HK-2 (cell line): Measurements from ENCODE around the gene TOPBP1.

Experiments used
- DNase-seq: peaks from one replicate; pipeline ENCODE4 v3.0.0-alpha.2; 2018; ENCODE audit not compliant: unreplicated experiment

TOPBP1 gene

DNA sequence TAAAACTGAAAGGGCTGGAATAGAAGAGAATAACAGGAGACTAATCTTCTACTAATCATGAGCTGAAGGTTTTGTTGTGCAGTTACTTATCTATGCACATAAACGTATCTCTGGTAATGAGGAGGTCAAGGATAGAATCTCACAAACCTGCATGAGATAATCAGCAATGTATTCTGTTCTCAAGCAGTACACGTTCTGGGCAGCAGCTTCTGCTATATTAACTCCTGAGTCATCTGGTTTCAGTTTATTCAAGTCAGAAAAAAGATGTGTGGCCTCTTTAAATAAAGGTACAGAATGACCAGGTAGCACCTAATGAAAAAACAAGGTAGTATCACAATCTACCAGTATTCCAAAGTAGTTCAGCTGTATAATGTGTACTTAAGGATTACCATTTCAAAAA is 53.4 kb downstream of the TOPBP1 start:
- no peak for DNase-seq

DNA sequence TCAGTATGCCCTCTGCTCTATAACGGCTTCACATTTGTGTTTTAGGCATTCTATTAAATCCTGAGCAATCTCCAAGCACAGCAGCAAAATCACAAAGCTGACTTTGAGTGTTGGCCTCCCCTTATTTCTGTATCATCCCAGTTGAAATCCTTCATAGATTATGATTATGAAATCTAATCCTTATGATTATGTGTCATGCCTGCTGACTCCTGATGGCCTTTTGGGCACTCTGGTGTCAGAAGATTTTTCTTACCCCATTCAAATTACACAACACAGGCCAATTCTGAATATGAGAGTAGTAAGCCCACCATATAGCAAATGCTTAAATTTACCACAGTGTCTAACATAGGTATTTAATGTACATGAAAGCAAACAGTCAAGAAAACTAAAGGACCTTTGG is 53.9 kb downstream of the TOPBP1 start:
- no peak for DNase-seq

DNA sequence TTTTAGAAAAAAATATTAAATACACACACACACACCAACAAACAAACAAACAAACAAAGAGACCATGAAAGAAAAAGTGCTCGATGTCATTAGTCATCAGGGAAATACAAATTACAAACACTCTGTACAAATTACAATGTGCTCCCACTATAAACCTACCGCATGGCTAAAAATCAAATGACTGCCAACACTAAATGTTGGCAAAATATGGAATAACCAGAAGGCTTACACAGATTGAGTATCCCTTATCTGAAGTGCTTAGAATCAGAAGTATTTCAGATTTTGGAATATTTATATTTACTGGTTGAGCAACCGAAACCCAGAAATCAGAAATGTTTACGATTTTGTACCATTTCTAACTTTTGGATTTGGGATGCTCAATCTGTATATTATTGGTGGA is 54.8 kb downstream of the TOPBP1 start:
- DNase-seq: no peak

DNA sequence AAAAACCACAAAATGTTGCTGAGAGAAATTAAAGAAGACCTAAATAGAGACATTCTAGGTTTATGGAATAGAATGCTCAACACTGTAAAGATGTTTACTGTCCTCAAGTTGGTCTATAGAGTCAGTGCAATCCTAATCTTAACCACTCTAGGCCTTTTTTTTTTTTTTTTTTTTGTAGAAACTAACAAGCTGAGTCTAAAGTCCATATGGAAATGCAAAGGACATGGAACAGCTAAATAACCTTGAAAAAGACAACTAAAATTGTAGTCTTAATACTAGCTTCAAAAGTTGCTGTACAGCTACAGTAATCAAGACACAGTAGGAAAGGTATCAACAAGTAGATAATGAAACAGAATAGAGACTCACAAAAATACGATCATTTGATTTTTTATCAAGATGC is 55.4 kb downstream of the TOPBP1 start:
- DNase-seq: no peak

DNA sequence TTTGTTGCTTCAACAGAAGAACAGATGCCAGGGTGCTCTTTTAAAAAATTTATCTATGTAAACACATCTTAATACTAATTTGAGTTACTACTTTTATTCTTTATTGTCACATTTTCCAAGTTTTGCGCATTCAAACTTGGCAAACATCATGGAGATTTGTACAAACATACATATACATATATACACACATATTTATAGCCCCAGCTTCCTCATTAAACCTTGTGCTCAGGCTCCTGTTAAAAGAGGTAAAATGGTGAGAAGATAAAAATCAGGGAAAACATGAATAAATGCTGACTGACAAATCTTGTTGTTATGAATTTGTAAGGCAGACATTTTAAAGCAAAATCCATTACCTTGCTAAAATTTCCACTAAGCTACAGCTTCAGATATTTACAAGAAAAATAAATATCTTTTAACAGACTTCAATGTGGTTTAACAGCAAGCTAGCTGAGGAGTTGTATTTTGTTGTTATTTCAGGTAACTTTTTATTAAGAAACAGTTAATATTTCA is 61.1 kb downstream of the TOPBP1 start:
- DNase-seq: no peak

DNA sequence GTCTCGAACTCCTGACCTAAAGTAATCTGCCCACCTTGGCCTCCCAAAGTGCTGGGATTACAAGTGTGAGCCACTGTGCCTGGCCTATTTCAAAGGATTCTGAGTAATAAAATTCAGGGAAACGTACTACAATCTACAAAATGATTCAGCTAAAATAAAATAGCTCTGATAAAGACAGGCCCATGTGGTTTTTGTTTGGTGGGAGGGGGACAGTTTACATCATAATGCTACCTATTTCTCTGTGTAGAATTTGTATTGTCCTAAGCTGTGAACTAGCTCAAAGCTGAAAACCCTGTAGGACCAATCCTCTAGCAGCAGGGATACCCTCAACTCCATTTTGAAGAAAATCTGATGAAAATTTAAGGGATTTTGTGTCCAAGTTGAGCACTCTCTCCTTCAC is 62.5 kb downstream of the TOPBP1 start:
- no peak for DNase-seq

DNA sequence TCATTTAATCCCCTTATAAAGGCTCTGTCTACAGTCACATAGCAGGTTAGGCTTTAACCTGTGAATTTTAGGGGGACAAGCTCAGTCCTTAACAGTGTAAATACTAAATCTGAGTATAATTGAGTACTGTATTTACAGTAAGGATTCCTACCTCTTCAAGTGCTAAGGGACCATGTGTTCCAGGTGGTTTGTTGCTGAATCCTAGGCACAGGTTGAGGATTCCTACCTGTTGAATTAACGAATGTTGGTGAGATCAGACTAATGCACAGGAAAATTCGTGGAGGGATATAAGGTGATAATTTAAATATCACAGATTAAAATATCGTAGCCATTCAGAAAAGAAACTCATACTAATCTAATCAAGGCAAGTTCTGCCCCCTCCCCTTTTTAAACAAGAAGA is 63.3 kb downstream of the TOPBP1 start:
- no peak for DNase-seq

DNA sequence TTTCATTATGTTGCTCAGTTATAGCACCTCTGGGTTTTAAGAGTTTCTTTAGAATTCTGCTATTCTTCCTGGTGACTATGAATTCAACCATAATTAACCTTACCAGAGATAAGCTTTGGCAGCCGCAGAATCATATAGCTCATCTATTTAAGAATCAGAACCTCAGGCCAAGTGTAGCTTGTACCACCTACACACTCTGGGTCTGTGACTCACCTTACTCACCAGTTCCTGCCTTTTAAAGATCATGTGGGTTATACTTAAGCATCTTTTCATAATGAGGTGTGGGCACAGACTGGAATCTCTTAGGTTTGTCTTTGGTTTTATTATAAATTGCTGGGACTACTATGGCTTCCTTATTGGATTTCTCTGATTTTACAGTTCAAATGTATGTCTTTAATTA is 66.4 kb downstream of the TOPBP1 start:
- DNase-seq: no peak

DNA sequence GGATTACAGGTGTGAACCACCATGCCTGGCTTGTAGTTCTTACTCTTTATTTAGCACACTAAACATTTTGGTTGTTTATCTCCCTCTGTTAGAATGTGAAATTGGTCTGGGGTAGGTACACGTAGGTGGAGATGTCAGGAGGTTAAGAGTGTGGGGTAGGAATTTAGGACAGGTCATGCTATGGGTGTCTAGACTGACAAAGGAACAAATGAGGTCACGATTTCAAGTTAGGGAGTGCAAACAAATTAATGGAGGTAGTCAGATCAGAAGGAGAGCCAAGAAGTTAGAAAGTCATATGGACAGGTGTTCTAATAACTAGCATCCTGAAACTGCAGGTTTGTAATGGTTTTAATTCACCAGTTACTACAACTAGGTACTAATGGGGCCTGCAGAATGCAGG is 68.5 kb downstream of the TOPBP1 start:
- DNase-seq: no peak

DNA sequence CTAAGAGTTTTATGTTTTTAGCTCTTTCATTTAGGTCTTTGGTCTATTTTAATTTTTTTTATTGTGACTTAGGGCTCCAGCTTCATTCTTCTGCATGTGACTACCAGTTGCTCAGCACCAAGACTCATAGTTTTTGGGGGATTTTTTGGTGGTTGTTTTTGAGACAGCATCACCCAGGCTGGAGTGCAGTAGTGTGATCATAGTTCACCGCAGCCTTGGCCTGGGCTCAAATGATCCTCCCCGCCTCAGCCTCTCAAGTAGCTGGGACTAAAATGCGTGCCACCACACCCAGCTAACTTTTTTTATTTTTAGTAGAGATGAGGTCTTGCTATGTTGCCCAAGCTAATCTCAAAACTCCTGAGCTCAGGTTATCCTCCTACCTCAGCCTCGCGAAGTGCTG is 68.9 kb downstream of the TOPBP1 start:
- no peak for DNase-seq

DNA sequence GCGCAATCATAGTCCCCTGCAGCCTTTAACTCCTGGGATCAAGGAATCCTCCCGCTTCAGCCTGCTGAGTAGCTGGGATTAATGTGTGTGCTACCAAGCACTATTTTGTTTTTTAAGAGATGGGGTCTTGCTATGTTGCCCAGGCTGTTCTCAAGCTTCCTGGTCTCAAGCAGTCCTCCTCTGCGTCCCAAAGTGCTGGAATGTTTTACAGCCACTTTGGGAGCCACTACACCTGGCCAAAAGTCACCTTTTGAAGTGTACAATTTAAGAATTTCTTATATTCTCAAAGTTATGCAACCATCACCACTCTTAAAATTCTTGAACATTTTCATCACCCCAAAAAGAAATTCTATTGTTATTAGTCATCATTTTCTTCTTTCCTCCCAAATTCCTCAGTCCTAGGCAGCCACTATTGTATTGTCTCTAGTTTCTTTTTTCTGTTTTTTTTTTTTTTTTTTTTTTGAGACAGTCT is 70.4 kb downstream of the TOPBP1 start:
- no peak for DNase-seq

DNA sequence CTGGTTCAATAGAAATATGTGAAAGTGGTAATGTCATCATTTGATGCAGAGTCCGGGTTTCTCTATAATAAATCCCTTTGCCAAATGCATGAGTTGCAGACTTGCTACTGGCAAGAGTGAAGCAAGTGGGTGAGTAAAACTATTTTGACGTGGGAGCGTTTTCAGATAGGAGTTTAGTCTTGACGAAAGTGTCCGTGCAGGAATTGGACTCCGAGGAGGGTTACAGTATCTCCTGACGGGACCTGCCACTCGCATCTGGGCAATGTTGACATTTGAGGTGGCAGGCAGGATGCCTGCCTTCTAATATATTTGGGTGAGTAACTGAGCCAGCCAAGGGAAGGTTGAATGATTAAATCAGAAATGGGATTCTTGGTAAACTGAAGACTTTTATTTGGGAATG is 72.2 kb downstream of the TOPBP1 start:
- no peak for DNase-seq

DNA sequence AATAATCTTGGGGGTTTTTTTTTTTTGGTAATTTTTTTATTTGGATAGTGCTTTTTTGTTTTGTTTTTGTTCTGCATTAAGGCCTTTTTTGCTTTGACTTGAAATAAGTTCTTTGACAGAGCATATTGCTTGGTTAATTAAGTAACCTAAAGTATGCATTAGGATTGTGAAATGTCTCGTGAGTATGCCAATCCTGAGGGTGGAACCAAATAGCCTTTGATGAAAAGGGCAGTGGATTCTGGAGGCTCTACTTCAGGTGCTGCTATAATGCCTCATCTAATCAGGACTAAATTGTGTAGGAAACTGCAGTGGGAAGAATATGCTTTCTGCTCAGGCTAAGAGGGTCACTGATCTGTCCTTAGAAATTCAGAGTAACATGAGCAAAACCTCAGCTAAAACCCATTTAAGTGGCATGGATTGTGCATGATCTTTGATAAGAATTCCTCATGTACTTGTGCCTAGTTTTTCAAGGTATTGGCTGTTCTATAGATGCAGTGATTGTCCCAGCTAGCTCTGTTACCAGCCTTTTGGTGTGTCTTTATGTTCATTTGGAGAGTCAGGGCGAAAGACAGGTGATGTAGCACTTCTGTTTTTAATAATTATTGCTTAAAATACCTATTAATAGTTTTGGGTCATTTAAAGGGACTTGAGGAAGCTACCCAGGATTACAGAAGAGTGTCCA is 72.8 kb downstream of the TOPBP1 start:
- DNase-seq: no peak

DNA sequence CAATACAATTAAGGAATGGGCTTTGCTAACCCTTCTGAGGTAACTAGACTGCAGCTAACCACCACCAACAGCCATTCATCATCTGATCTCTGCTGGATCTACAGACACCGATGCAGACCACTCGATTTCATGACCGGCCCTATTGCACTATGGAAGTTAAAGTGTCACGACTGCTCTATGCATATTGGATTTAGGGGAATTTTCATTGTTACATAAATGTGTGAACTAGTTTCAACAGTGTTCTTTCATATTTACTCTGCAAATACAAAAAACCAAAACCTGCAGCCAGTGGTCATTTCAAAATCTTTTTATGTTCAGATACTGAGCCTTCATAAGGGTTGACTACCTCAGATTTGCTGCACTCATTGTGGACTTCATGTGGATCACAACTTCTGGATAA is 73.7 kb downstream of the TOPBP1 start:
- no peak for DNase-seq

DNA sequence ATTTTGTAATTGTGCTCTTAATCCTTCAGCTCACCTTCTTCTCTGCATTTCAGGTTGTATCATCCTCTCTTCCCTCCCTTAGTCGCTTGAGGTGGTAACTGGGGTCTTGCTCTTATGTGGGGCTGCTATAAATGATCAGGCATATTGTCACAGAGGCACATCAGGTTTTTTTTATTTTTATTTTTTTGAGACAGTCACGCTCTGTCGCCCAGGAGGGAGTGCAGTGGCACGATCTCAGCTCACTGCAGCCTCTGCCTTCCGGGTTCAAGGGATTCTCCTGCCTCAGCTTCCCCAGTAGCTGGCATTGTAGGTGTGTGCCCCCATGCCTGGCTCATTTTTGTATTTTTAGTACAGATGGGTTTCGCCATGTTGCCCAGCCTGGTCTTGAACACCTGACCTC is 78.3 kb downstream of the TOPBP1 start:
- DNase-seq: no peak

DNA sequence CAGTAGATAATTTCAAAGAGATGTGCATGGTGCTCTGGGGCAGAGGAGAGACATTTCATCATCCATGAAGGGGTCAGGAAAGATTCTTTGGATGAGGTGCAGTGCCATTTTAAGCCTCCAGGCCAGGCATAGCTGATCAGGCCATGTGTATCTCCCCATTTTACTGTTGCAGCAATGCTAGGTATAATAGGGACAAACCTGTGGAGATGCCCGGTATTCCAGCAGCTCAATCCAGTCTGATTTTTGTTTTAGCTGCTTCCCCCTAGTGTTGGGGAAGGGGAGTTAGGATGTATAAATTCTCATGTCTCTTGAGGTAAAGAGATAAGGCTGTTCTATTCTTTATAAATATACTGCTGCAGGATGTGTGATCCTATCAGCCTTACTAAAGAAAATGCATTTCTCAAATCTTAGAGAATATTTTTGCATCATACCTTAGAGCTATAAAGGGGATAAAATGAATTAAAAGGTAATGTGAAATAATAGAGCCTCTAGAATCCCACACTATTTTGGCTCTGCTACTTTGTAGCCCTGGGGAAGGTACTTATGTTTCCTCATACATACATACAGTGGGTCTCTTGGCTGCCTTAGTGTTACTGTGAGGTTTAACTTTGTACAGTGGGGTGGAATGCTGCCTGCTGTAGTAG is 83.1 kb downstream of the TOPBP1 start:
- DNase-seq: no peak

DNA sequence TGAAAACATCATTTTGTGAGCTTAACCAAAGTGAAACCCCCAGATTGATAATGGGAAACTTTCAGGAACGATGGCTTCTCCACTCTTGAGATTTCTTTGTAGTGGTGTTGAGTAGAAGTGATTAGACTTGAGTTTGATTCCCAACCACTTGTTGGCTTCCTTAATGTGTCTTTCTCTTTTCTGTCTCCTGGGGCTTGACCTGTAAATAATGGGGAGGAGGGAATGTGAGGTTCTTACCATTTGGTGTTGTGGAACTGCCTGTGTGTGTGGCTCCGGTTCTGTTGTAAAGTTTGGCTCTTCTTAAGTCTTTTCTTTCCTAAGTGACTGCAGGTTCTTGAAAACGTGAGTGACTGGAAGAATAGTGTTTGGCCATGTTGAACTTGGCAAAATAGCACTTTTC is 85.6 kb downstream of the TOPBP1 start:
- no peak for DNase-seq

DNA sequence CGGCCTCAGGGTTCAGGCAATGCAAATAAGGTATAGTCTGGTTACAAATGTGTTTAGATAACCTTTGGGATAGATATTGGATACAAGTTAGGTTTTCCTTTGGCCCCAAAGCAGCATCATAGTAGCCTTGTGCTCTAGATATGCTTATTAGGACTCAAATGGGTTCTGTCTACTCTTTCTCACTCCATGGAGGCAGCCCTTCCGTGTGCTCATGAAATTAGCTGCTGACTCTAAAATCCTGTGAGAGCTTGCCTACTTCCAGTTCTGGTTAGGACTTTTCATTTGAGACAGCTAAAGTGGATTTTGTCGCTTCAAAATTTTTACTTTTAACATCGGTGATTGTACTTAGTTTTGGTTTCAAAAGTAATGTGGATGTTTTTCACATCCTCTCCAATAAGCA is 86.7 kb downstream of the TOPBP1 start:
- no peak for DNase-seq

DNA sequence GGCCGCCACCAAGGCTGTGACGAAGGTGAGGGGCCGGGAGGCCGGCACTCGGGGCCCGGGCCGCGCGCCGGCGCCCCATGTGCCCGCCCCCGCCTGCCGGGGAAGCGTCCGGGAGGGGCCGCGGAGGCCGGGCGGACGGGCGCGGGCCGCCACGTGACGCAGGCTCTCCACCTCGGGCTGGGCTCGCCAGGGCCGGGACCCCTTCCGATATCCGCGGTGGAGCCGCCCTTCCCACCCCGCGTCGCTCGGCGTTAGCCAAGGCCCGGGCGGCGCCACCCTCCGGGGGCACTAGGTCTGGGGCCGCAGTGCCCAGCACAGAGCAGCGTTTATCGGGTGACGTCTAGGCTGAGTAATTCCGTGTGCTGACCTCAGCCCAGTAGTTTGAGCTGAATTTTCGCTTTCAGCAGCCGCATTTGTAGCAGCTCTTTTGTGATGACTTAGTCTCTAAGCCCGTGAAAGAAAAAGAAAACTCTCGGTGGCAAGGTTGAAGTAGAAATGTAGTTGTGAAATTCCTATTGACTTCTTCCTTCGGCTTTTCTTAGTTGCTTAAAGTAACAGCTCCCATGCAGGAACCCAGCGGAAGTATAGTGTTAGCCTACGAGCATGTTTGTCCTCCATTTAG is 87.4 kb downstream of the TOPBP1 start:
- DNase-seq: peak; percentile 68

DNA sequence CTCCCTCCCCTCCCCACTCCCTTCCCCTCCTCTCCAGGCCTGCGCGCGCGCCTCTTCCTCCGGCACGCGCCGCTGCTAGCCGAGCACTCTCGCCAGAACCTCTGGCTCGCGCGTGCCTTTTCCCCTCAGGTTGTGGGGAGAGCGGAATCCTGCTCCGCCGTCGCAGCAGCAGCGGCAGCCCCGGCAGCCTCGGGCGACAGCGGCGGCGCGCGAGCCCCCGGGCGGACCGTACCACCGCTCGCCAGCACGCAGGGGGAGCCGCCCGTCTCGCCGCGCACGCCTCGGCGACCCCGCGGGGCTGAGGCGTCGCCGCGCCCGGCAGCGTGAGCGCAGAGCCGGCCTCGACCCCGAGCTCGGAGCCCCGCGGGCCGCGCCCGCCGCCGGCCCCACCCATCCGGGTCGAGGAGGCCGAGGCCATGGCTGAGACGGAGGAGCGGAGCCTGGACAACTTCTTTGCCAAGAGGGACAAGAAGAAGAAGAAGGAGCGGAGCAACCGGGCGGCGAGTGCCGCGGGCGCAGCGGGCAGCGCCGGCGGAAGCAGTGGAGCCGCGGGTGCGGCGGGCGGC is 88.0 kb downstream of the TOPBP1 start, which contains the start of gene CDV3:
Gene CDV3 (plus strand): TSS at position 58 of the 566 bp plus-strand sequence. CDS start 359 bp downstream, at position 417.
- DNase-seq: no peak

DNA sequence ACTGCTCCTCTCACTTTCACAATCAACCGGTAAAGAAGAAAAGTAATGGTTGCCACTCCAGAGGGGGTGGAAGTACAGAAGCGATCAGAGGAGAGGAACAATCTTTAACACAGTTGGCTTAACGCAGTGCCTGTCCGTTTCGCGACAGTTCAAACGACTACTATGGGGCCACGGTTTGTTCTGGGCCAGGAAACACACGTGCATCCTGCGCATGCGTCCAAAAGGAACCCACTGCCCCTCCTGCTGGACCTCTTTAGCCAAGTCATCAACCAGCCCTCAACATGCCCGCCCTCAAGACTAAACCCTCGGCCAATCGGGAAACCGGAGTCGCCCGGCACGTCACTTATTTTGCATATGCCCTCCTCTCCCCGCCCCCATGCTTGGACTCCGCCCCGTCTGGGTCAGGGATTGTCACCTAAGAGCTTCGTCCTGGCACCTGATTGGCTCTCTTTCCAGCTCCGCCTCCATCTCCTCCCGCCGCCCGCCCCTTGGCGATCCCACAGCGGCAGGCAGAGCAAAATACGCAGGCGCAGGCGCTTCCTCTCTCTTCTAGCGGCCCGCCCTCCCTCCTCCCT is 88.6 kb downstream of the TOPBP1 start:
- DNase-seq: peak; percentile 100
